Ureter (tissue), 1 donor: ENCODE measurements around the gene HOXA10. TPM values are rescaled to one million over a fixed set of nuclear protein-coding genes. Genes with fewer than 3 reads are reported as not detected.

Experiments
- DNase-seq: peaks from one replicate; pipeline ENCODE4 v3.0.0-alpha.2; 2020; ENCODE audit warnings: low spot score
- total RNA-seq: library from RNA; stranded (reverse); gene quantifications from one replicate; pipeline ENCODE4 v1.2.4, GENCODE V29; 2023
- donor health status: DM: yes; HTN: yes; CAD: no.

Gene HOXA10
- total RNA-seq, 1 donor from 2014 or later: 15.3 TPM

DNA sequence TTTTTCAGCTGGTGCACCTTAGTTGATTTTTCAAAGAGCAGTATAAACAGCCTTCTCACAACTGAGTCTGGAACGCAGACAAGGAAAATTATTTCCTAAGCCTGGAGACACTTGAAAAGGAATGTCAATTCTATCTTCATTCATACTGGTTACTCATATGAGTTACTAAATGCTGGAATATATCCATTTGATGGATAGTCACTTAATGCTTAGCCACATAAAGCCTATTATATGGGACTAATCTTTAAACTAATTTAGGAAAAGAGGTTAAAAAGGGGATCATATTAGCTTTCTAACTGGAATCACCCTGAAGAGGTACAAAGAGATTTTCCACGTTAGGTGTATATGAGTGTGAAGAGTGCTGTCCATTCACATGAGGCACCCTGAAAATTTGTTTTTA is 41.9 kb downstream of the HOXA10 start:
- no peak for DNase-seq

DNA sequence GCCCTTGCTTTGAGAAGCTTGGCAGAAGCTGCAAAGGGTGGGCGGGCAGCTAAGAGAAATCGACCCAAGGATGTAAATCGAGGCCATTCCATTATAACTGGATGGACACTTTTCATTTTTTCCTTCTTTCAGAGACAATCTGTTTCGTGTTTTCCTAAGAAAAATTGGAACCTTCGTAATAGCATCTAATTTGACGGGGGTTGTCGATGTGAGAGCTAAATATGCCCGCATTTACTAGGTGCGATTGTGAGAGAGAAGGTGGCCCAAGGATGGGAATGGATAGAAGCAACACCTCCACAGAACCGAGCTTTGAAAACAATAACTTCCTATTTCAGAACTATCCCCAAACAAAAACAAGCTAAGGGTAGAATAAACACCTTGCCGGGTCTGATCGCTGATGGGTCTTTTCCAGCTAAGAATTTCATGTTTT is 42.7 kb downstream of the HOXA10 start:
- DNase-seq: no peak

DNA sequence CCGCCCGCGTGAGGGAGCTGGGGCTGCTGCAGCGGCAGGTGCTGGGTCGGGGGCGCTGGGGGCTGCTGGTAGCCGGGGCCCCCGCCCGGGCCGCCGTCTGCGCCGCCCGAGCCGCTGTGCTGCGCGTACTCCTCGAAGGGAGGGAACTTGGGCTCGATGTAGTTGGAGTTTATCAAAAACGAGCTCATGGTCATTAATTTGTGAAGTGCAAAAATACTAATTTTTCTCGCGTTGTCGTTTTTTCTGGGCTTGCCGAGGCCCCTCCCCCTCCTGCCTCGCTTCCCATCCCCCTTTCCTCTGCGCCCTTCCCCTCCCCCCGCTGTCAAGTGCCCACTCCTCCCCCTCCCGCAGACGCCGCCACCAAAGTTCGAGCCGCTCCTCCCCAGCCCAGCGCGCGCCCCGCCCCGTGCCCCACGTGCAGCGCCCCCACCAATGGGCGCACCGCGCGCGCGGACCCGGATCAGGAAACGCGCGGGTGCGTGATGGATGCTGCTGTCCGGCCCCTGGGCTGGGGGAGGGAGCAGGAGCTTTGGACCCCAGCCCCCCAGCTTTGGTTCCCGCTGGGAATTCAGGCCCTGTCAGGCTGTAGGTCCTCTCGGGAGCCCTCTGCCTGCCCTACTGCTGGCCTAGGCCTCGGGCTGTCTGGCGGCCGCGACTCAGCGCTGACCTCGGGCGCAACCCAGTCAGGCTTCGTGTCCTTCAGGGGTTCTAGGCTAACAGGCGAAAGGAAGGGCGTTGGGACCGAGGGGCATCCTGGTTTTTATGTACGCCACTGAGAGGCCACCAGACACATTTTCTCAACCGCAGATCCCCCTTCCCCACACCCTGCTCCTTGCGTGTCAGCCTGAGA is 43.4 kb downstream of the HOXA10 start, which contains the start of gene HOXA4:
Gene HOXA4 (minus strand): TSS at position 218 of the 850 bp plus-strand sequence. CDS start 24 bp downstream, at position 194.
- DNase-seq: peak; percentile 95

DNA sequence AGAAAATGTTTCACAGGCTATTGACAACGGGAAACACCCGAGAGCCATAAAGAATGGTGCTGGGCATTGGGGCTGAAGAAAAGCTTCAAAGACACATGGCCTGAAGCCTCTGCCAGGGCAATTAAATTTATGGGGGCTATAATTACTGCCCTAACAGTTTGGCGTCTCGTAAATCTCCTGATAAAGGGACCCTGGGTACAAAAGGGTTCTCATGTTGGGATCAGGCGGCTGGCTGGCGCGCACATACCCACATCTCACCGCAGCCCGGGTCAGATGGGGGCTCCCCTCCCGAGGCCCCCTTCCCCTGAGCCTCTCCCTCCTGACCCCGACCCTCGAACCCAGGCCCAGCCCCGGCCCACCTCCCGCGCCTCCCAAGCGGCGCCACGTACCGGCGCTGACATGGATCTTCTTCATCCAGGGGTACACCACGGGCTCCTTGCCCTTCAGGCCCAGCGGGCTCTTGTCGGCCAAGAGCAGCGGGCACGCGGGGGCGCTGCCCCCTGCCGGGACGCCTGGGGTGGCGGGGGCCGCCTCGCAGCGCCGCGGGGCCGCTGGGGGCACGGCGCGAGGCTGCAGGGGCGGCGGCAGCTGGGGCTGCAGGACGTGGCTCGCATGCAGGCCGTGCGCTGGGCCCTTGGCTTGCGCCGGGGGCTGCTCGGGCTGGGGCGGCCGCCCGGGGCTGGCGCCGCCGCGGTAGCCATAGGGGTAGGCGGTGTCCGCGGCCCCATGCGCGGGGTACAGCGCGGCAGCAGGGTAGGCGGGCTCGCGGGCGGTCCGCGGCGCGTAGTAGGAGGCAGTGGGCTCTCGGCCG is 44.2 kb downstream of the HOXA10 start:
- DNase-seq: peak; percentile 55

DNA sequence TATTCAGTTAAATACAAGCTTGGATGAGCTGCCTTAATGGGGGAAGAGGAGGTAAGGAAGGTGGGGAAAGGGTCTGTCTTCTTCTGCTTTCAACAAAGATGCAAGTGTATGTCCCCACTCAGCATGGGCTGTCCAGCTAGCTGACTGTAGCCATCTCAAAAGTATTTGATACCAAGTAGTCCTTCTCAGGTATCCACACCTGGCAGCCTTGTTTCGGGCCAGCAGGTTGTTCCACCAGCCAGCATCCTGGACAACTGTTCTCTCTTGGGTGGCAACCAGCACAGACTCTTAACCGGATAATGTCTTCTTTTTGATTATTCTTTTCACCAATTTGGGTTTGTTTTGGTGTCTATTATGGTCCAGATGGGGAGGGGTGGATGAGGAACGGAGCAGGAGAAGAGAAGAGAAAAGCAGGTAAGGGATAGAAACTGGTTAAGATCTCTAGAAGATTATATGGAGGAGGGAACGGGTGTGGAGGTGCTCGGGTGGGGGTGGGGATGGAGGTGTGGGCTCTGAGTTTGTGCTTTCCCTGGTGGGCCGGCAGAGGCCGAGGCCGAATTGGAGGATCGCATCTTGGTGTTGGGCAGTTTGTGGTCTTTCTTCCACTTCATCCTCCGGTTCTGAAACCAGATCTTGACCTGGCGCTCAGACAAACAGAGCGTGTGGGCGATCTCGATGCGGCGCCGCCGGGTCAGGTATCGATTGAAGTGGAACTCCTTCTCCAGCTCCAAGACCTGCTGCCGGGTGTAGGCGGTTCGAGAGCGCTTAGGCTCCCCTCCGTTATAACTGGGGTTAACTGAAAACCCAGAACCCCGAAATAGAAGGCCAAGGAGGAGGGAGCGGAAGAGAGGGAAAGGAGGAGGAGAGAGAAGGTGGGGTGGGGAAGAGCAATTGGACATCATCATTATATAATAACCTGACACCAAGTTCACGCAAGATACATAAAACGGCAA is 45.1 kb downstream of the HOXA10 start:
- DNase-seq: peak; percentile 42

DNA sequence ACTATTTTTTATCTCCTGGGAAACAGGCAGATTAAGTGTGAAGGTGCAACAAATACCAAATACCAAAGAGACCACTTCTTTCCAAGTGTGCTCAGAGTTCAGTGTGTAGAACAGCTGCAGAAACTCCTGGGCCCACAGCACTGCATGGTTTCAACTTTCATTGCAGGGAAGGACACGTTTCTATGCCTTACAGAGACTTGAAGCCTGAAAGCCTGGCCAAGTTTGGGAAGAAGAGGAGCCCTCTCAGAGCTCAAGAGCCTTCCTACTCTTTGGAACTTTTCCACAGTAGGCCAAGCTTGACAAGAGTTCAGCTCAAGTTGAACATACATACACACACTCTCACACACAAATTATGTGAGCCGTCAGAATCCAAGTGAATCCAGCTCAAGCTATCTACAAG is 46.1 kb downstream of the HOXA10 start:
- DNase-seq: no peak

DNA sequence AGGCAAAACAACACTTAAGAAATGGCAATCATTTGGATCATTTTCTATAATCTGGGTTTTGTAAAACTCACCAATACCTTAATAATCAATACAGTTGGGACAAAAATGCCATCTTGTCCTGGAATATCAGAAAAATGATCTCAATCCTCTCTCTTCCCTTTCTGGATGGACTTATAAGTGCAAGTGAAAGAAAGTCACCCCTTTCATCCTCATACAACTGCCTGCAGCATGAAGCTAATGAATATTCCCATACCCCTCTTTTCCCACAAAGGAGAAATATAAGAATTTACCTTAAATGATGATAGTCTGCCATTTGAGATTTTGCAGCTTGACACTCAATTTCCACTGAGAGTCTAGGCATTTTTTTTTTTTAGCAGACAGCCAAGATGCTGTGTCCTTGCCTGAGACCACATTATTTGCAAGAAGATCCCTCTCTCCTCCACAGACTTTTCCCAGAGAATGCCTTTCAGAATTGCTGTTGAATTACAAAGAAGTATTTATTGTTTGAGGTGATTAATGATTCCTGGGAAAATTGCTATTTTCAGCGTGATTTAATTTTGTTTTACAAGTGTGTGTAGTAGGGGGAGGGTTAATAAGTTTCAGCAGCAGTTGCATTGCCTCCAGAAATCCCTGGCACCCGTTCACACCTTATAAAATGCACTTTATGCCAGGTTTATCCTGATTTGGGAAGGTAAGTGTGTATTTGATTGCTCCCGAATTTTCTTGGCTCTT is 47.4 kb downstream of the HOXA10 start:
- DNase-seq: no peak

DNA sequence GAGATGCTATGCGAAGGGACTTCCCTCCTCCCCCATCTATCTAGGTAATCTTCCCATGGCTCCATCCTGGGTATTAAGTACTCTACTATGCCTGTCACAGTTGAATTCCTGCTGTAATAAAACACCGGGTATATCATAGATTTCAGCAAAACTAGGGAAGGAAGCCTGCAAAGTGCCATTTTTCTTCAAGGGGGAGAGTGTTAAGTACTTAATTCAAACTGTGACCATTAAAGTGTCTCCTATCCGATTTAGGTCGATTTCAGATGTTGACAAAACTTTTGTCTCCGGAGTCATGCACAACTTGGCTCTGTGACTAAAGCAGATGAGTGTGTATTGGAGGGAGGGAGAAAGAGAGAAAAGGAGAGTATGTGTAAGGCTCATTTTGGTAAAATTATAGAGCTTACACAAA is 48.1 kb downstream of the HOXA10 start:
- DNase-seq: no peak

DNA sequence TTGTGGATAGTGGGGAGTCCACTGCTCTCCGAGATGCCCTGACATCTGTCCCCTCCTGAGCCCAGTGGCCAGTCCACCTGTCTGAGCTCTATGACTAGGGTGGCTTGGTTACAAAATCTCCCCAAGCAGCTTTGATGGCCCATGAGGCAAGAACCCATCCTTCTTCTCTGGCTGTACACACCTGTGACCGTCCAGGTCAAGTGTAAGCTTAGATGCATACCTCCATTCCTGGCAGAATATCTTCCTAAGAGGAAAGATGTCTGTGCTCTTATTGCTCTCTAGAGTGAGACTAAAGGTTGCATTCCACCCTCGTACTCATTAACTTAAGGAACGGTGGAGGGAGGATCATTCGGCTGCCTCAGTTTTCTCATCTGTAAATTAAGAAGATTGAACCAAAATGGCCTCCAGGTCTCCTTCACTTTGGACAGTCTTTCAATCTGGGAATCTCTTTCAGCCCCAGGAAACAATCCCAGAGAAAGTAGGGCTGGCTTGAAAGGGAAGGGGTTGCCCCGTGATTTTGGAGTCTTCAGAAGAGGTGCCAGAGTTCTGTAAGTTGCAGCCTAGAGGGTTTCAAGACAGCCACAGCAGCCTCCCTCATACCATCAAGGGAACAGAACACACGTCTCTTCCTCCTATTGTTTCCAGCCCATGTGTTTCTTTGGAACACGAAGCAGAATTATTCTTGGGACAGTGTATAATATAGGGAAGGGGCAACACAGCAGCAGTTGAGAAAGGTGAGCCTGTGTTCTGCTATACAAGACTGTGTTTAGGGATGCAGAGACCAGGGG is 49.0 kb downstream of the HOXA10 start:
- no peak for DNase-seq

DNA sequence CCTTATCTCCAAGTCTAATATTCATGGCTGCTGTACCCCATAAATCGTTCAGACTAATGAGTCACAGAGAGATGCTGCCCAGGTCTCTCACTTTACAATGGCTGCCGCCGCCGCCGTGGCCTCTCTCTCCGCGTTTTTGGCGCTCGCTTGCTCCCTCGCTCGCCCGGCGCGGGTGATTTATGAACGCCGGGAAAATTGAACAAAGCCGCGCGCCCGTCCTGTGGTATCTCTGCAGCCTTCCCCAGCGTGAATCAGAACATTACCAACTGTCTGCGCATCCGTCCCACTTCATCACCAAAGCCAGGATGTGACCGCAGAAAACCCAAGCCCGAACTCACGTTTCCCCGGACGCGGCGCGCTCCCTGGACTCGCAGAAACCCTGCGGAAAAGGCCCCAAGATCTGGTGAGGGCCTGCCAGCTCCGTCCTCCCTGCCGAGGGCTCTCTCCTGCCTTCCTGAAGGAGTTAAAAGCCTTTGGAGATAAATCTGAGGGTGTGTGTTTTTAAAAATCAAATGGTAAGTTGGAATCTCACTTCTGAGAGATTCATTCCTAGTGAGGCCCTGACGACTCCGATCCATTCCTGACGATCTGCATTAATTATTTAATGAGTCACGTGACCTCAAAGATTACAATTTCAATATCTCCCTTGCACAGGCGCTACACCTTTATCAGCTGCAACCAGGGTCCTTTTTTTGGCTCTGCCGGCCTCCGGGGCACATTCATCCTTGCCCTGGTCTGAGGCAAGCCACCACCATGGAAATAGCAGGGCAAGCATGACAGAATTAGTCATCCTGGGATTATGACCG is 49.8 kb downstream of the HOXA10 start:
- DNase-seq: no peak

DNA sequence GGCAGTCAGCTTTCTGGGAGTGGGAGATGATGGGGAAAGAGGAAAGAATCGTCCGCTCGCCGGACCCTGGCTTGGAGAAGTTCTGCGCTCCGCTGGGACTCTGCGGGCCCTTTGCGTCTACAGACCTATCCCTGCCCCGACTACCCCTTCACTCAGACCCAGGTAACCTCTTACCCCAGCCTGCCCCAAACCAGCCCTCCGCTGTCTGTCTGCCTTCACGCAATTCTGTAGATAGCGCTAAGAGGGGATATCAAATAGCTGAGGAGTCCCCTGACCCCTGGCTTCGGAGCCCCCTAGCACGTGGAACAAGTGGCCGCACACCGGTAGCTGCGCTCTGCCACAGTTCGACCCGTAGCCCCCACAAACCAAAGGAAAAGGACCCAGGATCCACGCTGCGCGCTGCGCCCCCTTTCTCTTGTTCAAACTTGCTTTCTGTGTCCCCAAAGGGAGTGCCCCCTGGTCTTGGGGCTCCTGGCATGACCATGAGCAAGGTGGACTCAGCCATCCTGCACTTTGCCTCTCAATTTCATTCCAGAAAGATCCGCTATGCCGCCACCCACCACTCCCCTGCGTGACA is 50.6 kb downstream of the HOXA10 start:
- DNase-seq: no peak

DNA sequence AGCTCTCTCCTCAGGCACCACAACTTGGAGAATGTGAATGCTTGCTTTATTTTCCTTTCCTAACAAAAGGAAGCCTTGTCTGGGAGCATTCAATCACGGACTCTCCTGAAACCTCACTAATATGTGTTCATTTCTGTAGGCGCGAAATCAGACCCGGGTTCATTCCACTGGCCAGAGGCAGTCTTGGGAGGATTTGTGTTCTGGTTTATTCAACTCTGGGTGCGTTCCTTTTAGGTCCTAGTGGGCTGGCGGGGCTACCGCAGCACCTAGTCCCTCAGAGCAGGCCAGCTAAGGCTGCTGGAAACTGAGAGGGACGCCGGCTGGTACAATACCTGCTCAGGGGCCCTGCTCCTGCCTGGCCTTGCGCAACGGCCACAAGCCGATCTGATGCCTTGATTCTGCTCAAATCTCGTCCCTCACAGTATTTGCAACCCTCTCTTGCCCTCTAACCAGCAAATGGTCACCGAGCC is 51.1 kb downstream of the HOXA10 start:
- DNase-seq: no peak

DNA sequence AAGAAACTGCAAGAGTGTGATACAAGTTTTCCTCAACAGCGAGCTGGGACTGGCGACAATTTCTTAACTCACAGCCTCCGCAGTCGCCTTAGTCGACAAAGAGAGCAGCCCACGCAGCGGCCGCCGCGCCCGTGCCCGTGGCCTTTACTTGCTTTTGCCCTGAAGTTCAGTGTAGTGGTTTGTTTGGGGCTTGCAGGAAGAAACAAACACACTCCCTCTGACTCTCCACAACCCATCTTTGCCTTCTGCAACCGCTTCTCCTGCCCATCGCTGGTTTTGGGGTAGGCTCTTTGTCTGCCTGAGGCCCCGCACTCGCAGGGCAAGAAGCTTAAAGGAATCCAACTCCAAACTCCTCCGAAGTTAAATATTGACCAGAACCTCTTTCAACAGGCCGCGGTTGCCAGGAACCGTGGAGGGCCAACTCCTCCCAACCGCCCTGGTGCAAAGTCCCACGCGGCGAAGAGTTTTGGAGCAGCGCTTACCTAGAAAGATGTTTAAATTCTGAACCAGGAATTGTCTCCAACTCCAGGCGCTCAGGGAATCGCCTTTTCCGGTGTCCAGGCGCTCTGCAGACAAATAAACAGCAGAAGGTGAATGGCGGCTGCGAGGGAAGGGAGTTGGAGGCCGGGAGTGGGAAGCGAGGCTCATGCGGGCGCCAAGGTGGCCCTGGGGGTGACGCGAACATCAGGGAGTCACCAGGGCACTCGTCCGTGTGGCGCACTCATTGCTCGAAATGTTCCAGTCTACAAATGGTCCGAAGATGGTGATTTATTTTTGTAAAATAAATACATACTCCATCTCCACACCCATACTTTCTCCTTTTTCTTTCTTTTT is 51.8 kb downstream of the HOXA10 start:
- no peak for DNase-seq

DNA sequence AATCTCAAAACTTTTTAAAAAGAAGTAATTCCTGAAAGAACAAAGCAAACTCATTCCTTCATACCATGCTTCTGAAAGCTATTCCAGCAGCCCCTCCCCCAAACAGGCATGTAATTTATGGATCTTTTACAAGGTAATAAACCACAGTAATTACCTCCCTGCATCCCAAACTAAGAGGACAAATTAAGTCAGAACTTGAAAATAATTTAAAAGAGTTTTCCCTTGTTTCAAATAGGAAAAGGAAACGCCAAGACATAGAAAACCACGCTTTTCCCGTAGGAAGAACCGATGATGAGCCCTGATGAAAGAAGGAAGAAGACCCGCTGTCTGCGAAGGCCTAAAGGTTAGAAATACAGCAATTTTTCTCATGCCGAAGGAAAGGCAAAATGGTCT is 52.4 kb downstream of the HOXA10 start:
- no peak for DNase-seq
